GM08714 (cell line): ENCODE measurements around the gene CPLX3.

Experiments used
- H3K4me3 ChIP-seq: fragments of 200-500 bp; sonication (Bioruptor generic); 2 replicates; pipeline ENCODE4 v1.5.1; 2014; ENCODE audit warnings: mild to moderate bottlenecking, low read length, inconsistent platforms
- ZNF274 ChIP-seq: IDR thresholded peaks from 2 replicates; pipeline ENCODE4 v1.6.1; 2012; ENCODE audit warnings: mild to moderate bottlenecking, low read depth, low read length

CPLX3 gene

DNA sequence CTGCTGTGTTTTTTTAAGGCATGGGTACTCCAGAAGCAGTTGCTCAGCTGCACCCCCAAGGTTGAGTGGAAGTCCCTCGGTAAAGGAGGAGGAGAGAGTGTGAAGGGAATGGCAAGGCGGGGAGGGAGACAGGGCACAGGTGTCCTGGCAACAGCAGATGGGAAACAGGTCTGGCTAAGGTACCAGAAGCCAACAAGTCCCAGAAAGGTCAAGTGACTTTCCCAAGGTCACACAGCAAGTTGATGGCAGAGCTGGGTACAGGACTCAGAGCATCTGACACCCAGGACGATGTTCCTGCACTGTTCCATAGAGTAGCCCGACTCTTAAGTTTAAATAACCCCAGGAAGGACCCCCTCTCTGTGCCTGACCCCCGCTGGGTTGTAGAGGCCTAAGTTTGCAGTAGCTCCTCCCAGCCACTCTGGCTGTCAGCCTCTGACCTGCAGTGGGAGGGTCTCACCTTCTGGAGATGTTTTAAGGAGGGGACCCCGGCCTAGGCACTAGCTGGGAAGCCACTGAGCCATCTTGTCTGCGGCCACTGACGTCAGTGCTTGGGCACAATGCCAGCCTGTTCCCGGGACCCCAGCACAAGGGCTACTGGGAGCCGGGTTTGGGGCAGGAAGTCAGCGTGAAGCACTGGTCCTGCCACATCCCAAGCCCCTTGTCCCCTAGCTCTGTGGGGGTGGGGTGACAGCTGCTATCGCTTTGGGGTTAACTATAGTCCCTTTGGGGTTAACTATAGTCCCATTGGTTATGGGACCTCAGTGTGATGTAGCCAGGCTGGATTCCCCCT is 34.0 kb upstream of the CPLX3 start:
- H3K4me3 ChIP-seq, result no peak overlapping the region
- no peak for TF ChIP-seq ZNF274

DNA sequence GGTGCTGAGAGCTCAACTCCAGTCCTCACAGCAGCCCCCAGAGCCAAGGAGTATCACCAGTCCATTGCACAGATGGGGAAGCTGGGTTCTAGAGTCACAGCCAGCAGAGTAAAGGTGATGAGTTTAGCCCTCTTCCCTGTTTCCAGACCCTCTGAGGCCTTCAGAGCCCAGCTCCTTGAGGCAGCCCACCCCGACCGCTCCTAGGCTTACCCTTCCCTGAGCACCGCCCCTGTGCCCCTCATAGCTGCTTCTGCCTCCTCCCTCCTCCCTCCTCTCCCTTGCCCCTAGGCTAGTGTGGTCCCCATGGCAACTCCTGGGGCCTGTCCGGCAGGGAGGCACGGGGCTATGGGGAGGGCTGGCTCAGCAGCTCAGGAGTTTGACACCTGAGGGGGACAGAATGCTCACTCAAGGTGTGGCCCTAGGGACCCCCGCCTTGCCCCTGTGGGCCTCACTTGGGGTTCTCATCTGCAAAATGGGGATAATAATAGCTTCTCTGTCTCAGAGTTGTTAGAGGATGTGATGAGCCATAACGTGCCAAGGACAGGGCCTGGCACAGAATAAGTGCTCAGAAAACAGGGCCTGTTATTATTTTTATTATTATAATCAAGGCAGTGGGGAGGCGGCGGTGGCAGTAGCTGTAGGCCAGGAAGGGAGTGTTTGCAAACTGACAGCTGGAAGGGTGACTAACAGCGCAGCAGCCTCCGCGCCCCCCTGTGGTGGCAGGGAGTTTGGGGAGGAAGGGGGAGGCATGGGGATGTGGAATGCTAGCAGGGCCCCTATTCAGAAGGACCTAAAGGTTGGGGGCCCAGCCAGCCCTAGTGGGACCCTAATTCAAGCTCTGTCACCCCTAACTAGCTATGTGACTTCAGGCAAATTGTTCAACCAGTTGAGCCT is 33.0 kb upstream of the CPLX3 start:
- H3K4me3 ChIP-seq, result no peak overlapping the region
- TF ChIP-seq ZNF274, result no peak

DNA sequence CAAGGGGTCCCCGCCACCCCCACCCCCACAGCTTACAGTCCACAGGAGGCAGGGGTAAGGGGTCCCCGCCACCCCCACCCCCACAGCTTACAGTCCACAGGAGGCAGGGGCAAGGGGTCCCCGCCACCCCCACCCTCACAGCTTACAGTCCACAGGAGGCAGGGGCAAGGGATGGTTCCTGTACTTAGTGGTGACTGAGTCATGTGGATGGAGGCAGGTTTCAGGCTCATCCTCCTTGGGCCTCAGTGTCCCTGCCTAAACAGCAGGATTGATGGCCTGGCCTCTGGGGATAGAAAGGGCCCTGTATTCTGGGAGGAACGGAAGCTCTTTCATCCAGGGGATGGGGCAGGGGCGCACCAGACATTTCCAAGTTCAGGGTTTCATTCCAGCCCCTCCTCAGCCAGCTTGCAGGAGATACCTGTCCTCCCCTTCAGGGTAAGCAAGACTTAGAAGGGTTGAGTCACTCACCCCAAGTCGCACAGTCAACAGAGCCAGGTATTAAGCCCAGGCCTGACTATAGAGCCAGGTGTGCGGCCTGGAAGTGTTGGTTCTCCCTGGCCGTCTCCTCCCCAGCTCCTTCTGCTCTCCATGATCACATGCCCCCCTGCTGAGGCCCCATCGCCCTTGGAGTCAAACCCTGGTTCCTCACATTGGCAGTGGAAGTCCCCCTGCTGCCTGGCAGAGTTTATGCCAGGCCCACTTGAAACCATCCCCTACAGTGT is 32.0 kb upstream of the CPLX3 start:
- TF ChIP-seq ZNF274, result no peak

DNA sequence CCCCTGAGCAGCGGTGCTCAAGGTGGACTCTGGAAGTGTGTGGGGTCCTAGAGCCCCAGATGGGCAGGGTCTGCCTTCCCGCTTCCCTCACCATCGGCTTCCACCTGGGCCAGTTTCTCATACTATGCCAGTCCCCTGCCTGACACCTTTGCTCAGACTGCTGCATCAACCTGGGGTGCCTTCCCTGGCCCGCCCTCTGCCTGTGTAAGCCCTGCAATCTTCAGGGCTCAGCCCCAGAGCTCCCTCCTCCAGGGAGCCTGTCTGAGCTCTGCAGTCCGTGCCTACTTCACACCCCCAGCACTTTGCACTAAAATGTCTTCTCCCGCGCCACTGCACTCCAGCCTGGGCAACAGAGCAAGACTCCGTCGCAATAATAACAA is 31.5 kb upstream of the CPLX3 start:
- no peak overlapping the region for H3K4me3 ChIP-seq
- no peak for TF ChIP-seq ZNF274

More for the DNA sequence above, 32.0 kb upstream of the CPLX3 start:
- no peak overlapping the region for H3K4me3 ChIP-seq

DNA sequence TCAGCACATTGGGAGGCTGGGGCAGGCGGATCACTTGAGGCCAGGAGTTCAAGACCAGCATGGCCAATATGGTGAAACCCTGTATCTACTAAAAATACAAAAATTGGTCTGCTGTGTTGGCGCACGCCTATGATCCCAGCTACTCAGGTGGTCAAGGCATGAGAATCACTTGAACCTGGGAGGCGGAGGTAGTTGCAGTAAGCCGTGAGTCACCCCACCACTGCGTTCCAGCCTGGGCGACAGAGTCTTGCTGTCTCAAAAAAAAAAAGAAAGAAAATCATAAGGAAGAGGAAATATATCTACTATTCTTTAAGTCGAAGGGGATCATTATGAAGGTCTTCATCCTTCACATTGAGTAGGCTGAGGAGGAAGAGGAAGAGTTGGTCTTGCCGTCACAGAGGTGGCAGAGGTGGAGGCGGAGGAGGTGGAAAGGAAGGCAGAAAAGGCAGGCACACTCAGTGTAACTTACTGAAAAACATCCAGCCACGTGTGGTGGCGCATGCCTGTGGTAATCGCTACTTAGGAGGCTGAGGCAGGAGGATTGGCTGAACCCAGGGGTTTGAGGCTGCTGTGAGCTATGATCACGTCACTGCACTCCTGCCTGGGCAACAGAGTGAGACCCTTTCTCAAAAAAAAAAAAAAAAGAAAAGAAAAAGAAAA is 30.3 kb upstream of the CPLX3 start:
- TF ChIP-seq ZNF274, result no peak
- H3K4me3 ChIP-seq, result no peak overlapping the region

DNA sequence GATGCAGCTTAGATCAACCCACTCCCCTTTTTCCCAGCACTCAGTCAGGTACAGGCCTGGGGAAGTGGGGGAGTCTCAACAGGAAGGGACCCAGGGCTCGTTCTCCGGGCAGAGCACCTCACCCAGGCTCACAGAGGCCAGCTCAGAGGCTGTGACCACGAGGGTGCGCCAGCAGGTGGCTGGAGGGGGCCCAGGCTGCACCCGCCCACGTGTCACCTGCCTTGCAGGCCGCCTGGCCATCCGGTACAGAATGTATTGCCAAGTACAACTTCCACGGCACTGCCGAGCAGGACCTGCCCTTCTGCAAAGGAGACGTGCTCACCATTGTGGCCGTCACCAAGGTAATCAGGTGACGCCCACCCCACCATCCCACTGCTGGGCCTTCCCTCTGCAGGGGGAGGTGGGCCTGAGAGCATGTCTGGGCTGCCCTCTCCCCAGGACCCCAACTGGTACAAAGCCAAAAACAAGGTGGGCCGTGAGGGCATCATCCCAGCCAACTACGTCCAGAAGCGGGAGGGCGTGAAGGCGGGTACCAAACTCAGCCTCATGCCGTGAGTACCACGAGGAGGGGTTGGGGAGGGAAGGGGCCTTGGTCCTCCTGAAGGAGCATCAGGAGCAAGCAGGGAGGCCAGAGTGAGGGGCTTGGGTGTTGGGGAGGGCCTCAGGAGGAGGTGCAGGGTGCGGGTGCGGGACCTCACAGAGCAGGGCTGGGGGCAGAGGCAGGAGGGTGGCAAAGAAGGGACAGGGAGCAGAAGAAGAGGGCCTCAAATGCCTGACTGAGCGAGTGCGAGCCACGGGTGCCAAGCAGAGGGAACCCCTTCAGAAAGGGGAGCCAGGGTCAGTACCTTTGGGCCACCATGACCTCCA is 27.8 kb upstream of the CPLX3 start:
- TF ChIP-seq ZNF274, result no peak
- no peak overlapping the region for H3K4me3 ChIP-seq

DNA sequence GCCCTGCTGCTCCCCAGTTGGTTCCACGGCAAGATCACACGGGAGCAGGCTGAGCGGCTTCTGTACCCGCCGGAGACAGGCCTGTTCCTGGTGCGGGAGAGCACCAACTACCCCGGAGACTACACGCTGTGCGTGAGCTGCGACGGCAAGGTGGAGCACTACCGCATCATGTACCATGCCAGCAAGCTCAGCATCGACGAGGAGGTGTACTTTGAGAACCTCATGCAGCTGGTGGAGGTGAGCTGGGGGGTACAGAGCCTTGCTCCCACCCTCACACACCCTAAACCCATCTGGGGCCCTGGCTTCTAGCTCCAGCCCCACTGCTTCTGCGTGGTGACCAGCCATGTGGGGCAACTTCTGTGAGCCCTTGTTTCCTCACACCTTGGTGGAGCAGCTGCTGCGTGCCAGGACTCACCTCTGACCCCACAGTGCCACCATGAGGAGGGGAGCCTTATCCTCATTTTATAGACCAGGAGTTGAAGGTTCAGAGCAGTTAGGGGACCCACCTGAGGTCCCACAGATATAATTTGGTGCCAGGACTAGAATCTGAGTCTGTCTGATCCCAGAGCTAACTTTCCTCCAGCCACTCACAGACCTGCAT is 27.1 kb upstream of the CPLX3 start:
- TF ChIP-seq ZNF274, result no peak
- no peak overlapping the region for H3K4me3 ChIP-seq

DNA sequence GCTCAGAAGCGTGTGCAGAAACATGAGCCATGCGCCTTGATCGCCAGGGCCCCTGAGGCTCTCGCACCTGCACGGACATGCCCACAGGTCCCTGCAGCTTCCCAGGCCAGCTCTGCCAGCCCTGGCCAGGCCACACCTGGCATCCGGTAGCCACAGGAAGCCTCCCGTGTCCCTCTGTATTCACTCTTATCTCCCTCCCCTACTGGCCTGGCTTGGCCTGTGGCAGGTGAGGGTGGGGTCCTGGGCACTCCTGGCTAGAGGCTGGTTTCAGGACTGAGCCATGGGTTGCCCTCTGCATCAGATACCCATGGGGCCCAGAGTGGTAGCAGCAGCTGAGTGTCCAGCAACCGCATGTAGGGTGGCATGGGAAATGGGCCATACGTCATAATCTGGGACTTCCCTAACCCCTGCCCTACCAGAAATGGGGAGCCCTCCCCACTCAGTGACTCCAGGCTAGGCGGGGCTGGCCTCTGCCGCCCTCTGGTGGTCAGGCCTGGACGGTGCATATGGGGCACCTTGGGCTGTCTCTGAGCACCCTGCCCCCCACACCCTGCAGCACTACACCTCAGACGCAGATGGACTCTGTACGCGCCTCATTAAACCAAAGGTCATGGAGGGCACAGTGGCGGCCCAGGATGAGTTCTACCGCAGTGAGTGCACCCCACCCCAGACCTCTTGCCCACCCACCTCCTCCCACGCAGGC is 26.4 kb upstream of the CPLX3 start:
- no peak overlapping the region for H3K4me3 ChIP-seq
- no peak for TF ChIP-seq ZNF274

DNA sequence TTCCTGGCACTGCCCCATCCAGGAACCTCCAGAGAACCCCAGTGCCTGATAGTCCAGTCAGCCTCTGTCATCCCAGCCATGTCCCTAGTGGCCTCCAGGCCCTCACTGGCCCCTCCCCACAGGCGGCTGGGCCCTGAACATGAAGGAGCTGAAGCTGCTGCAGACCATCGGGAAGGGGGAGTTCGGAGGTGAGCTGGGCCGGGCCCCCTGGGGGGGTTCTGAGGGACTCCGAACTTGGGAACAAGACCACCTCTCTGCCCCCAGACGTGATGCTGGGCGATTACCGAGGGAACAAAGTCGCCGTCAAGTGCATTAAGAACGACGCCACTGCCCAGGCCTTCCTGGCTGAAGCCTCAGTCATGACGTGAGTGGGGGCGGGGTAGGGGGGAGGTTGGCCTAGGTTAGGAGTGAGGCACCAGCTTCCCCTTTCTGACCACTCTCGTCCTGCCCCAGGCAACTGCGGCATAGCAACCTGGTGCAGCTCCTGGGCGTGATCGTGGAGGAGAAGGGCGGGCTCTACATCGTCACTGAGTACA is 25.8 kb upstream of the CPLX3 start:
- H3K4me3 ChIP-seq, result no peak overlapping the region
- no peak for TF ChIP-seq ZNF274

DNA sequence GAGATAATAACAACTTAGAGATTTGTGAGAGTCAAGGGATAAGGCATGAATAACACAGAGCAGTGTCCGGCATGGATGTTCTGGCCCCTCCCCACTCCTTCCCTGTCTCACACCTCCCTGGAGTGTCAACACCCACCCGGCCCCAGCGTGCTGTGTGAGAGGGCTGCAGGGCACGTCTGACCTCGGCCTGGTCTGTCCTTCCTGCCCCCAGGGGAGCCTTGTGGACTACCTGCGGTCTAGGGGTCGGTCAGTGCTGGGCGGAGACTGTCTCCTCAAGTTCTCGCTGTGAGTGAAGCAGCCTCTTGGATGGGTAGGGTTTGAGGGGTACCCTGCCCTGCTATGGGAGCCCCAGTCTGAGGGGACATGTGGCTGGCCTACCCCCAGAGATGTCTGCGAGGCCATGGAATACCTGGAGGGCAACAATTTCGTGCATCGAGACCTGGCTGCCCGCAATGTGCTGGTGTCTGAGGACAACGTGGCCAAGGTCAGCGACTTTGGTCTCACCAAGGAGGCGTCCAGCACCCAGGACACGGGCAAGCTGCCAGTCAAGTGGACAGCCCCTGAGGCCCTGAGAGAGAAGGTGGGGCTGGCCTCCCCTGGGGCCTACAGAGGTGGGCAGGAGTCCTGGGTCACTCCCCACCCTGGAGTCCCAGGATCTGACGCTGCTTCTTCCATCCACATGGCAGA is 25.0 kb upstream of the CPLX3 start:
- H3K4me3 ChIP-seq, result no peak overlapping the region
- TF ChIP-seq ZNF274, result no peak

DNA sequence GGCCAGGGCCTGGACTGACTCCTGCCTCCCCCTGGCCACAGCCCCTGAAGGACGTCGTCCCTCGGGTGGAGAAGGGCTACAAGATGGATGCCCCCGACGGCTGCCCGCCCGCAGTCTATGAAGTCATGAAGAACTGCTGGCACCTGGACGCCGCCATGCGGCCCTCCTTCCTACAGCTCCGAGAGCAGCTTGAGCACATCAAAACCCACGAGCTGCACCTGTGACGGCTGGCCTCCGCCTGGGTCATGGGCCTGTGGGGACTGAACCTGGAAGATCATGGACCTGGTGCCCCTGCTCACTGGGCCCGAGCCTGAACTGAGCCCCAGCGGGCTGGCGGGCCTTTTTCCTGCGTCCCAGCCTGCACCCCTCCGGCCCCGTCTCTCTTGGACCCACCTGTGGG is 24.1 kb upstream of the CPLX3 start:
- TF ChIP-seq ZNF274, result no peak

More for the DNA sequence above, 24.1 kb upstream of the CPLX3 start:
- H3K4me3 ChIP-seq, result no peak overlapping the region
